Transverse colon (tissue), 4 donors: ENCODE results near the gene IPO4. TPM values are rescaled to one million over a fixed set of nuclear protein-coding genes. Genes with fewer than 3 reads are reported as not detected.

ENCODE experiments used
- DNase-seq: peaks from one replicate; pipeline ENCODE4 v3.0.0-alpha.2; 2019
- H3K27ac ChIP-seq, 4 donors: fragments of 200-600 bp; sonication (generic); 2 replicates each; pipeline ENCODE4 v1.5.1; 2016 to 2018; ENCODE audit warnings: inconsistent platforms in 4 of 4
- H3K27me3 ChIP-seq: fragments of 200-600 bp; sonication (generic); 2 replicates; pipeline ENCODE4 v1.5.1; 2017; ENCODE audit warnings: inconsistent platforms
- H3K36me3 ChIP-seq, 4 donors: fragments of 200-600 bp; sonication (generic); 2 replicates each; pipeline ENCODE4 v1.5.1; 2017 to 2019; ENCODE audit warnings: inconsistent platforms in 4 of 4
- H3K4me1 ChIP-seq, 4 donors: fragments of 200-600 bp; sonication (generic); 2 replicates each; pipeline ENCODE4 v1.5.1; 2017 to 2020; ENCODE audit warnings: inconsistent platforms in 4 of 4
- H3K4me3 ChIP-seq, 4 donors: fragments of 200-600 bp; sonication (generic); 1 replicate in 1 of 4; 2 replicates in 3 of 4; pipeline versions ENCODE4 v1.5.1 to v1.6.1; 2017 to 2019; ENCODE audit warnings: inconsistent platforms in 4 of 4
- H3K9me3 ChIP-seq, 2 donors: fragments of 200-600 bp; sonication (generic); 2 replicates each; pipeline ENCODE4 v1.5.1; 2017 to 2019; ENCODE audit warnings: inconsistent platforms in 2 of 2
- EP300 ChIP-seq: sonication (generic); formaldehyde crosslinking; IDR thresholded peaks from one replicate; pipeline ENCODE4 v1.6.1; 2017; ENCODE audit warnings: antibody characterized with exemption, low read depth
- POLR2A ChIP-seq: fragments of 450-650 bp; IDR thresholded peaks from one replicate; pipeline ENCODE4 v1.6.1; 2016; ENCODE audit warnings: antibody characterized with exemption, mild to moderate bottlenecking, moderate library complexity
- POLR2AphosphoS5 ChIP-seq, 3 donors: sonication (generic); formaldehyde crosslinking; IDR thresholded peaks; one replicate each; pipeline ENCODE4 v1.6.1; 2016; ENCODE audit warnings: antibody characterized with exemption in 3 of 3
- WGBS, 2 donors: methylation state at CpG; one replicate each; pipeline ENCODE4 v1.1.5; 2018; ENCODE audit warnings: low coverage in 1 of 2; 5-methylcytosine and 5-hydroxymethylcytosine counted together
- in situ Hi-C, 4 donors: fragments of 200-750 bp; cut with MboI; loops; one replicate each; pipeline versions ENCODE4 v1.15.0 to v1.15.1; 2017; ENCODE audit warnings: low sequenced_read_pairs in 3 of 4, low pct_ligation_motif_present in 1 of 4, low pct_unique_long_range_greater_than_20kb in 1 of 4
- intact Hi-C: fragments of 100-400 bp; cut with DNase I; formaldehyde crosslinking; loops from one replicate; pipeline ENCODE4 v1.15.1; 2023; ENCODE audit warnings: low total_unique reads
- total RNA-seq, 4 donors: library from RNA; depleted of rRNA; stranded (reverse); fragments of >200 nt; gene quantifications; one replicate each; pipeline ENCODE4 v1.1.0, GENCODE V29; 2016
- TF ChIP-seq, protein P1 (sequence below), 5 experiments: fragments of 200-600 bp in 3 of 5; fragments of 450-650 bp in 2 of 5; sonication (generic) in 3 of 5; IDR thresholded peaks; 1 replicate in 2 of 5; 2 replicates in 3 of 5; pipeline ENCODE4 v1.5.1; 2016 to 2017; ENCODE audit warnings: antibody characterized with exemption in 5 of 5, inconsistent platforms in 3 of 5, mild to moderate bottlenecking in 2 of 5, moderate library complexity in 1 of 5

Gene IPO4
- total RNA-seq, 4 donors from 2014 or later: 10.0 to 60.5 (median 37.3) TPM

DNA sequence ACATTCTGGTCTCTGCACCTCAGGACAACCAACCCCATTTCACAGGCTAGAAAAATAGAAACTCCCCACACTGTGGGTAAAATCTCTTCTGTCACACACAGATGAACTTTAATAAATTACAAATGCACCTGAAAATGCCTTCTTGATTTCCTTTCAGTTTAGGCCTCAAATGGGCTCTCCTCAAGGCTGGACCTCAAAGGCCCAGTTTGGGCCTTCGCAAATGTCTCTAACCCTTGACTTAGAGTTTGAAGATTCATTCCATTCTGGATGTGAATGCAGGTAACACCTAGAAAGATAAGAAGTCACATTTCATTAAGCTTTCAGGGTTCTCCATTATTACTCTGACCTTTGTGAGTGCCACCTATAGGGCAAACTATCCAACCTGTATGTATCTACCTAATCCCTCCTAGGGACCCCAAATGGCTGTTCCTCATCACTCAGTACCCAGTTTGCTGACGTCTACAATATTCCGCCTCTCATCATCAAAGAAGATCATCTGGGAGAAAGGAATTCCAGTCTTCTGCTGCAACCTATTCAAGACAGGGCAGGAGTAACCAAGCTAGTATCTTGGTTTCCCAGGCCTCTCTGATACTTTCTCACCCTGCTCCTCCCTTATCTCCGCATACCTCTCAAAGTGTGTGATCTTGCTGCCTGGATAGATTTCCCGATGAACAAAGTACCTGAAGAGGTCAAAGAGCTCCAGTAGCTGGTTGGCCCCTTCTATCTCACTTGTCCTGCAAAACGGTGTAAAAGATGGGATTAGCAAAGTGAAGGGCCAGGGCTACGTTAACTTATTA, 25.4 kb upstream of the IPO4 start:
- no peak for DNase-seq
- Histone ChIP-seq H3K4me3 (peak overlapping the region in 3 of 4 donors; percentile 62 to 79 (median 69)), H3K27me3 (no peaks in the 10 kb centered on the region), H3K4me1 (peaks cover 15 to 34% (median 19%) of the 10 kb centered on the region in 4 donors), H3K27ac (peak overlapping the region; percentile 97), H3K36me3 (peaks cover 0 to 18% (median 9%) of the 10 kb centered on the region in 4 donors), H3K9me3 (no peaks in the 10 kb centered on the region)
- intact Hi-C loops: no loop called here
- TF ChIP-seq, protein P1, sequence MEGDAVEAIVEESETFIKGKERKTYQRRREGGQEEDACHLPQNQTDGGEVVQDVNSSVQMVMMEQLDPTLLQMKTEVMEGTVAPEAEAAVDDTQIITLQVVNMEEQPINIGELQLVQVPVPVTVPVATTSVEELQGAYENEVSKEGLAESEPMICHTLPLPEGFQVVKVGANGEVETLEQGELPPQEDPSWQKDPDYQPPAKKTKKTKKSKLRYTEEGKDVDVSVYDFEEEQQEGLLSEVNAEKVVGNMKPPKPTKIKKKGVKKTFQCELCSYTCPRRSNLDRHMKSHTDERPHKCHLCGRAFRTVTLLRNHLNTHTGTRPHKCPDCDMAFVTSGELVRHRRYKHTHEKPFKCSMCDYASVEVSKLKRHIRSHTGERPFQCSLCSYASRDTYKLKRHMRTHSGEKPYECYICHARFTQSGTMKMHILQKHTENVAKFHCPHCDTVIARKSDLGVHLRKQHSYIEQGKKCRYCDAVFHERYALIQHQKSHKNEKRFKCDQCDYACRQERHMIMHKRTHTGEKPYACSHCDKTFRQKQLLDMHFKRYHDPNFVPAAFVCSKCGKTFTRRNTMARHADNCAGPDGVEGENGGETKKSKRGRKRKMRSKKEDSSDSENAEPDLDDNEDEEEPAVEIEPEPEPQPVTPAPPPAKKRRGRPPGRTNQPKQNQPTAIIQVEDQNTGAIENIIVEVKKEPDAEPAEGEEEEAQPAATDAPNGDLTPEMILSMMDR (IDR thresholded peaks at IDR 0.05): no peak
- TF ChIP-seq POLR2A: no peak
- TF ChIP-seq EP300: no peak
- TF ChIP-seq POLR2AphosphoS5 (IDR thresholded peaks at IDR 0.05): no peak
- in situ Hi-C loops: no loop called here
- WGBS, 2 donors: 89 to 92% methylated on average over 5 to 7 of the region's 7 CpGs

- H3K4me1 ChIP-seq: peaks cover 15 to 34% (median 19%) of the 10 kb centered on the region in 4 donors
- peaks cover 0 to 18% (median 9%) of the 10 kb centered on the region in 4 donors for H3K36me3 ChIP-seq
- intact Hi-C loops: no loop called here
- peak; percentile 96 to 99 (median 99) for TF ChIP-seq POLR2AphosphoS5 (IDR thresholded peaks at IDR 0.05)
- TF ChIP-seq, protein P1 (IDR thresholded peaks at IDR 0.05): peak in 1 of 5 experiments; percentile 37
- TF ChIP-seq POLR2A: peak; percentile 98
- TF ChIP-seq EP300: no peak
- peak; percentile 97 for DNase-seq
- WGBS, 2 donors: 0 to 1% methylated on average over 5 to 53 of the region's 53 CpGs
- peak within 1 kb of the TSS; percentile 62 to 79 (median 66) for H3K4me3 ChIP-seq
- no peaks in the 10 kb centered on the region for H3K27me3 ChIP-seq
- no peaks in the 10 kb centered on the region for H3K9me3 ChIP-seq
- in situ Hi-C loops: no loop called here
- H3K27ac ChIP-seq: peak within 1 kb of the TSS; percentile 97
Measured at GRCh38 chr14:24212924-24213865, 24.6 kb upstream of the IPO4 start, which contains the start of gene CHMP4A. Gene CHMP4A, minus strand, starts transcription at chr14:24213488. Its CDS starts 49 bp downstream, at chr14:24213439.

GRCh38 chr14:24211311-24211710, 22.7 kb upstream of the IPO4 start:
- Histone ChIP-seq H3K9me3 (no peaks in the 10 kb centered on the region), H3K36me3 (peaks cover 0 to 28% (median 9%) of the 10 kb centered on the region in 4 donors), H3K4me3 (no peak overlapping the region), H3K4me1 (peaks cover 15 to 33% (median 19%) of the 10 kb centered on the region in 4 donors), H3K27ac (no peak overlapping the region), H3K27me3 (no peaks in the 10 kb centered on the region)
- TF ChIP-seq EP300 (no peak), POLR2A (no peak), POLR2AphosphoS5 (IDR thresholded peaks at IDR 0.05) (no peak)
- TF ChIP-seq, protein P1 (IDR thresholded peaks at IDR 0.05): no peak
- no peak for DNase-seq
- in situ Hi-C loops (no loop called here), intact Hi-C loops (no loop called here)
- WGBS, 2 donors: 90 to 94% methylated on average over 3 to 6 of the region's 6 CpGs

GRCh38 chr14:24207625-24208024, 19.0 kb upstream of the IPO4 start:
- Histone ChIP-seq H3K27ac (no peak overlapping the region), H3K27me3 (no peaks in the 10 kb centered on the region), H3K9me3 (no peaks in the 10 kb centered on the region), H3K4me1 (peaks cover 4 to 10% (median 7%) of the 10 kb centered on the region in 4 donors), H3K4me3 (no peak overlapping the region), H3K36me3 (peaks cover 0 to 34% (median 9%) of the 10 kb centered on the region in 4 donors)
- in situ Hi-C loops: no loop called here
- intact Hi-C loops: no loop called here
- 100% methylated on average over 2 of the region's 2 CpGs for WGBS, 2 donors
- DNase-seq: no peak
- TF ChIP-seq POLR2AphosphoS5 (IDR thresholded peaks at IDR 0.05) (no peak), POLR2A (no peak), EP300 (no peak)
- TF ChIP-seq, protein P1 (IDR thresholded peaks at IDR 0.05): no peak
